ENCODE measurements around the gene SLFN14. TPM values are rescaled to one million over a fixed set of nuclear protein-coding genes. Genes with fewer than 3 reads are reported as not detected.
A peak's percentile ranks its signal among the peaks of the same experiment; 100 is the strongest.
"Not testable (repeated sequence)": the region's sequence is repeated elsewhere in the genome, so short reads cannot be mapped to it uniquely, and the experiment has no call there.

The SLFN14 gene
- total RNA-seq, 1 donor from 2014 or later: not detected

DNA sequence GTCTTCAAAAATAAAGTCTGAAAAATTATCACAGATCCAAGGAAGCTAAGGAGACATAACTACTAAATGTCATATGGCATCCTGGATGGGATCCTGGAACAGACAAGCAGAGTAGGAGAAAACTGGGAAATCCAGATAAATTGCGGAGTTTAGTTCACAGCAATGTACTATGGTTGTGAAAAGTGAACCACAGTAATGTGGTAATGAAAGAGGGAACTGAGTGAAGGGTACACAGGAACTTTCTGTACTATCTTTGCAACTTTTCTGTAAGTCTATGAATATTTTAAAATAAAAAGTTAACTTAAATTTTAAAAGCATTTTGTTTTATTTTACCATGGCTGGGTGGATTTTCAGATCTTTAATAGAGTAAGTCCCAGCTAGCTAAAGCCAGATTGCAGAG is 39.5 kb downstream of the SLFN14 start:
- peaks cover 74% of the 10 kb centered on the region for H3K27me3 Mint-ChIP-seq (ENCODE audit: low read depth)
- no peak for DNase-seq (ENCODE audit: low read depth, low spot score)

DNA sequence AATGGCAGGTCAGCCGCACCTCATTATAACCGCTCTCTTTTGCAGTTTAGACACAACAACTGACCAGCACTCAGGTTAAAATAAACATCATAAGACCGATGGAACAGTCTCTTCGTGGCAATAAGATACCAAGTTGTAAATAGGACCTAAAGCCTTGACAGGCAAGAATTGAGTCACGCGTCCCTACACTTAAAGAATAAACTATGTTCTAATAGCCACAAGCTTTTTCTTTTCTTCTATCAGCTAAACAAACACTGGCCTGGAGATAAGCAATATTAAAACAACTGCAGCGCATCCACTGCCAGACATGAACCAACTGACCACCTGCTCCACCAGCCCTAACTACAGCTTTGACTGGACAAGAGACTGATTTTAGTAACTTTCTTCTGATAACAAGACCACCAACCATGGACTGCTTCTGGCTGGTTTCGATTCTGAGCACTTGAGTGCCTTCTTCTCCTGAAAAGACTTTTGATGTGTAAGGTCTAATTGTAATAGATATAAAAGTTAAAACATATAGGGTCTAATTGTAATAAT is 40.6 kb downstream of the SLFN14 start:
- DNase-seq (ENCODE audit: low read depth, low spot score): no peak
- Mint-ChIP-seq H3K36me3 (ENCODE audit: low read depth) (no peaks in the 10 kb centered on the region), H3K27ac (ENCODE audit: unreplicated experiment) (no peak overlapping the region), H3K27me3 (ENCODE audit: low read depth) (peaks cover 74% of the 10 kb centered on the region), H3K4me1 (no peaks in the 10 kb centered on the region), H3K4me3 (no peak overlapping the region), H3K9me3 (no peaks in the 10 kb centered on the region)
- TF ChIP-seq, protein P1, sequence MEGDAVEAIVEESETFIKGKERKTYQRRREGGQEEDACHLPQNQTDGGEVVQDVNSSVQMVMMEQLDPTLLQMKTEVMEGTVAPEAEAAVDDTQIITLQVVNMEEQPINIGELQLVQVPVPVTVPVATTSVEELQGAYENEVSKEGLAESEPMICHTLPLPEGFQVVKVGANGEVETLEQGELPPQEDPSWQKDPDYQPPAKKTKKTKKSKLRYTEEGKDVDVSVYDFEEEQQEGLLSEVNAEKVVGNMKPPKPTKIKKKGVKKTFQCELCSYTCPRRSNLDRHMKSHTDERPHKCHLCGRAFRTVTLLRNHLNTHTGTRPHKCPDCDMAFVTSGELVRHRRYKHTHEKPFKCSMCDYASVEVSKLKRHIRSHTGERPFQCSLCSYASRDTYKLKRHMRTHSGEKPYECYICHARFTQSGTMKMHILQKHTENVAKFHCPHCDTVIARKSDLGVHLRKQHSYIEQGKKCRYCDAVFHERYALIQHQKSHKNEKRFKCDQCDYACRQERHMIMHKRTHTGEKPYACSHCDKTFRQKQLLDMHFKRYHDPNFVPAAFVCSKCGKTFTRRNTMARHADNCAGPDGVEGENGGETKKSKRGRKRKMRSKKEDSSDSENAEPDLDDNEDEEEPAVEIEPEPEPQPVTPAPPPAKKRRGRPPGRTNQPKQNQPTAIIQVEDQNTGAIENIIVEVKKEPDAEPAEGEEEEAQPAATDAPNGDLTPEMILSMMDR (conservative IDR thresholded peaks at IDR 0.05): no peak

More for the DNA sequence above, 39.5 kb downstream of the SLFN14 start:
- no peaks in the 10 kb centered on the region for H3K36me3 Mint-ChIP-seq (ENCODE audit: low read depth)
- TF ChIP-seq, protein P1 (conservative IDR thresholded peaks at IDR 0.05): no peak
- H3K4me3 Mint-ChIP-seq: no peak overlapping the region
- no peaks in the 10 kb centered on the region for H3K9me3 Mint-ChIP-seq
- no peaks in the 10 kb centered on the region for H3K4me1 Mint-ChIP-seq
- no peak overlapping the region for H3K27ac Mint-ChIP-seq (ENCODE audit: unreplicated experiment)

DNA sequence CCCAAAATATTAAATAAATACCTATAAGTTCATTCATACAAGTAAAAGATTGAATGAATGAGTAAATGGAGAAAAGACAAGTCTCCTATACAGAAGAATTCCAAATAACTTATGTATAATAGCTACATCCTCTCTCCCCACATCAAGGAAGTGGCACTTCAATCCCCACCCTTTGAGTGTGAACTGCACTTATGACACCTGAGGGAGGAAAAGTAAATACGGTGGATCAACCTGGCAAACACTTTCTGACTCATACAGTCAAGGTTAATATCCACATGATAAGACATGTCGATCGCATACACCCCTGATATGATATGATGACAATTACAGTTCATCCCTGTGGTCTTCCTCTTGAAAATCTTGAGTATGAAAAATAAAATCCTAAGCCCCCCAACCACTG is 41.2 kb downstream of the SLFN14 start:
- Mint-ChIP-seq H3K27ac (ENCODE audit: unreplicated experiment) (no peak overlapping the region), H3K9me3 (no peaks in the 10 kb centered on the region), H3K27me3 (ENCODE audit: low read depth) (peaks cover 76% of the 10 kb centered on the region), H3K4me3 (no peak overlapping the region), H3K36me3 (ENCODE audit: low read depth) (no peaks in the 10 kb centered on the region), H3K4me1 (no peaks in the 10 kb centered on the region)
- no peak for DNase-seq (ENCODE audit: low read depth, low spot score)
- TF ChIP-seq, protein P1 (conservative IDR thresholded peaks at IDR 0.05): no peak

DNA sequence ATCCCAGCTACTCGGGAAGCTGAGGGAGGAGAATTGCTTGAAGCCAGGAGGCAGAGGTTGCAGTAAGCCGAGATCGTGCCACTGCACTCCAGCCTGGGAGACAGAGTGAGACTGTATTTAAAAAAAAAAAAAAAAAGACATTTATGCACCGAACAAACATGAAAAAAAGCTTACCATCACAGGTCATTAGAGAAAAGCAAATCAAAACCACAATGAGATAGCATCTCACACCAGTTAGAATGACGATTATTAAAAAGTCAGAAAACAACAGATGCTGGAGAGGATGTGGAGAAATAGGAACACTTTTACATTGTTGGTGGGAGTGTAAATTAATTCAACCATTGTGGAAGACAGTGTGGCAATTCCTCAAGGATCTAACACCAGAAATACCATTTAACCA is 42.2 kb downstream of the SLFN14 start:
- not testable (repeated sequence) for H3K4me1 Mint-ChIP-seq; H3K9me3 Mint-ChIP-seq; H3K27ac Mint-ChIP-seq (ENCODE audit: unreplicated experiment); DNase-seq (ENCODE audit: low read depth, low spot score); H3K4me3 Mint-ChIP-seq; H3K36me3 Mint-ChIP-seq (ENCODE audit: low read depth)
- H3K27me3 Mint-ChIP-seq (ENCODE audit: low read depth): peaks cover 77% of the 10 kb centered on the region

DNA sequence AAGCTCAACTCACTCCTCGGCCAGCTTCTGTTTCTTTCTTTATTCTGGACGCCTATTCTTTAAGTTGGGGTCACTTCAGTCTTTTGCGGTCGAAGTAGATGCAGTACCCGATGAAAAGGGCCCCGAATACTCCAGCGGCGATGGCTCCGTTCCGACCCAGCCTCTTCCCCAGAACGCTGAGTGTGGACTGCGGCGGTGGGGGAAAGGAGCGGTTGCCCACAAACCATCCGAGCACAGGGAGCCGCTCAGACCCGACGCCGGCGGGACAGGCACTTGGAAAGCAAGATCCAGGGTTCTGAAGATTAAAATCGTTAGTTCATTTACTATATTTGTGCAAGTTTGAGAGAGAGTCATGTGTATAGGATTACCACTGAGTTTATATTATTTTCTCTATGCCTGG is 45.6 kb downstream of the SLFN14 start:
- TF ChIP-seq, protein P1 (conservative IDR thresholded peaks at IDR 0.05): no peak
- peaks cover 76% of the 10 kb centered on the region for H3K27me3 Mint-ChIP-seq (ENCODE audit: low read depth)
- H3K4me1 Mint-ChIP-seq: no peaks in the 10 kb centered on the region
- no peak for DNase-seq (ENCODE audit: low read depth, low spot score)
- H3K9me3 Mint-ChIP-seq: no peaks in the 10 kb centered on the region
- H3K4me3 Mint-ChIP-seq: no peak overlapping the region
- no peaks in the 10 kb centered on the region for H3K36me3 Mint-ChIP-seq (ENCODE audit: low read depth)
- H3K27ac Mint-ChIP-seq (ENCODE audit: unreplicated experiment): peak overlapping the region; percentile 38

DNA sequence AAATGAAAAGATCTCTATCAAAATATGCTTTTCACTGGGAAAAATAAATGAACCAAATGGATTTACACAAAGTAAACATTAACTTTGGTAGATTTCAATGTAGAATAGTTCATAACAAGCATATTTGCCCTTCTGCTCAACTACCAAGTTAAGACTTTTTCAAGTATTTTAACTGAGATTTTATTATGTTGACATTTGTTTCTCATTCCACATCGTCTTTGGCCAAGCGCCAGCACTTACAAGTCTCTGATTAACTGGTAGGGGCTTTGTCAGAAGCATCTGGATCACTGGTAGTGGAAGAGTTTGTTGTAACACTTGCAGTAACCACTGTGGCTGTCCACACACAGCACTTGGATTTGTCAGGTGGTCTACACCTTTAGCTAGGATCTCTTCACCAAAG is 46.1 kb downstream of the SLFN14 start:
- no peak overlapping the region for H3K4me3 Mint-ChIP-seq
- H3K27ac Mint-ChIP-seq (ENCODE audit: unreplicated experiment): no peak overlapping the region
- peaks cover 74% of the 10 kb centered on the region for H3K27me3 Mint-ChIP-seq (ENCODE audit: low read depth)
- DNase-seq (ENCODE audit: low read depth, low spot score): no peak
- TF ChIP-seq, protein P1 (conservative IDR thresholded peaks at IDR 0.05): no peak
- no peaks in the 10 kb centered on the region for H3K36me3 Mint-ChIP-seq (ENCODE audit: low read depth)
- no peaks in the 10 kb centered on the region for H3K4me1 Mint-ChIP-seq
- no peaks in the 10 kb centered on the region for H3K9me3 Mint-ChIP-seq

Other genes starting within 250 kb of the SLFN14 start
- gene SLFN11, start 187.2 kb downstream of the SLFN14 start, total RNA-seq: 17.6 and 20.2 TPM in 2 replicates
- gene SLFN12, start 128.3 kb downstream of the SLFN14 start, total RNA-seq: 15.1 and 17.5 TPM in 2 replicates
- 9.3 and 10.0 TPM in 2 replicates for gene SLFN13, start 112.1 kb downstream of the SLFN14 start, total RNA-seq
- not detected in 2 replicates for gene SLFN12L, start 23.1 kb downstream of the SLFN14 start, total RNA-seq
- gene PEX12, start 17.8 kb upstream of the SLFN14 start, total RNA-seq: 4.2 and 5.1 TPM in 2 replicates
- gene AP2B1, start 26.5 kb upstream of the SLFN14 start, total RNA-seq: 216 and 228 TPM in 2 replicates
- gene RASL10B, start 170.8 kb upstream of the SLFN14 start, total RNA-seq: 31.7 and 33.8 TPM in 2 replicates
- gene GAS2L2, start 192.4 kb upstream of the SLFN14 start, total RNA-seq: 0.12 and 0.16 TPM in 2 replicates
- 0.23 TPM in 1 of 2 replicates, not detected in the other for gene C17orf50, start 200.1 kb upstream of the SLFN14 start, total RNA-seq
- gene MMP28, start 234.8 kb upstream of the SLFN14 start, total RNA-seq: 0.68 and 0.71 TPM in 2 replicates
- gene TAF15, start 248.7 kb upstream of the SLFN14 start, total RNA-seq: 300 and 320 TPM in 2 replicates

Measured in neural crest cell (in vitro differentiated cells).